ENCODE data around the gene LGALS14. TPM values are rescaled to one million over a fixed set of nuclear protein-coding genes. Genes with fewer than 3 reads are reported as not detected.
"Not testable (repeated sequence)": the region's sequence is repeated elsewhere in the genome, so short reads cannot be mapped to it uniquely, and the experiment has no call there.

Gene LGALS14, protein sequence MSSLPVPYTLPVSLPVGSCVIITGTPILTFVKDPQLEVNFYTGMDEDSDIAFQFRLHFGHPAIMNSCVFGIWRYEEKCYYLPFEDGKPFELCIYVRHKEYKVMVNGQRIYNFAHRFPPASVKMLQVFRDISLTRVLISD
- 0.27 and 0.37 TPM in 2 replicates for total RNA-seq

- intact Hi-C loops (cut with micrococcal nuclease), result loop anchor here (2.0 kb wide), 1 partner anchor 26 kb away; no protein-coding TSS in a partner anchor
Measured at GRCh38 chr19:39704181-39705044, at the start of gene LGALS14. Gene LGALS14, plus strand, starts transcription at chr19:39704481. Its CDS starts 48 bp downstream, at chr19:39704529.

DNA sequence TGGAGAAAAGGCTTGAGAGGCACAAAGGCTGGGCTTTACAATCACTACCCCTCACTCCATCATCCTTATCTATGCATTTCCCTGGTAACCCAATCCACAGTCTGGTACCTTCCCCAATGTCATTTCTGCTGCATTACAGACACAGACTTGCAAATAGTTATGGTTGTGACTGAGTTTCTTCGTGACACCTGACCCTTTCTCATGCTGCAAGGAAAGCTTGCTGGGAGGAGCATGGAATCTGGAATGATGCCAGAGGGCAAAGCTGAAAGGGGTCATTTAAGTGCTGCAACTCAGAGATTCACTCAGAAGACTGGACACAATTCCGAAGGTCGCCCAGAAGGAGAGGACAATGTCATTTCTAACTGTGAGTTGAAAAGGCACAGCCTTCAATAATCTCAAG is 48.7 kb upstream of the LGALS14 start, which contains the start of gene LGALS16:
Gene LGALS16, plus strand, starts transcription at position 301 of the 400 bp plus-strand sequence. Its CDS starts 49 bp downstream, at position 350.
- intact Hi-C loops (cut with micrococcal nuclease), result no loop called here

DNA sequence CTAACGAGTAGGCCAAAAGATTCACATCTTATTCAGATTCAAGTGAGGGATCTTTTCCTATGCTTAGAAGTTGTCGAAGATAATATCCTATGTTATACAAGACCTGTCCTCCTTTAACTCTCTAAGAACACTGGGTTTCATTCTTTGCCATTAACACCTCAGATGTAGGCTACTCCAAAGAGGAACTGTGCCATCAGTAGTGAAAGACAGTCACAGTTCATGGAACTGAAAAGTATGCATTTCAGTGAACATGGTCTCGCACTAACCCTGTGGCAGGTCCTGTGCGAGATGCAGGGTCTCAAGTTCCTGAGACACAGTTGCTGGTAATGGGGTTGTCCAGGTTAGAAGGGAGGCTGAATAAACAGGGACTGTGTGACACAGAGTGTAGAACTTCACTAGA is 44.5 kb upstream of the LGALS14 start:
- intact Hi-C loops (cut with micrococcal nuclease), result no loop called here

DNA sequence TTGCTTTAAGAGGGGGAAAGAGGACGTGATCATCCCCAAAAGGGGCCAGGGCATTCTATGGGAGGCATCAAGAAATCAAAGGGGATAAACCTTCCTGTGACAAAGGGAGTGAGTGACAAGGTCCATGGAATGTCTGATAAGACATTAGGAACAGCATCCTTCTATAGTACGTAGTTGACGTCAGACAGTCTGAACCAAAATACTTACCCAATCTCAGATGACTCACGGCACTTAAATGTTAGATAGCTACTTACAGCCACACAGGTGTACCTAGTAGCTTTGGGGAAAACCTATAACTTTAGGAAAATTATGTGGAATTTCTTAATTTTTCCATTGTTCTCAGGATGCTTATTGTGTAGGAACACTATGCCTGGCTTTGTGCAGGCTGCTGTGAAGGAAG is 43.6 kb upstream of the LGALS14 start:
- intact Hi-C loops (cut with micrococcal nuclease), result no loop called here

DNA sequence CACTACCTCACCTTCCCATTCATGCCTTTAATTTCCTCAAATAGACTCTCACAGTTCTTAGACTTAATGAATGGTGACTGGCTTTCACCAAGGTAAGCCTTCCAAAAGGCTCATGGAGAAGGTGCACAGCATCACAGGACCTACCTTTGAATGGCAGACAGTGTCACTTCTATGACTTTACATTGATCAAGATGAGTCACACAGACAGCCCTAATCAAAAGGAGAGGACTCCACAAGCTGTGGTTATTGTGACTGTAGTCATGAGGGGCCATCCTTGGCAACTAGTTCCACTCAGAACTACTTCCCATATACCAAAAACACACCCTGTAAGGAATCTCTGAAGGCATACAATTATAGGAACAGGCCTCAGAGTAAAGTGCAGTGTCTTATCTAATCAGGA is 42.7 kb upstream of the LGALS14 start:
- intact Hi-C loops (cut with micrococcal nuclease), result no loop called here

DNA sequence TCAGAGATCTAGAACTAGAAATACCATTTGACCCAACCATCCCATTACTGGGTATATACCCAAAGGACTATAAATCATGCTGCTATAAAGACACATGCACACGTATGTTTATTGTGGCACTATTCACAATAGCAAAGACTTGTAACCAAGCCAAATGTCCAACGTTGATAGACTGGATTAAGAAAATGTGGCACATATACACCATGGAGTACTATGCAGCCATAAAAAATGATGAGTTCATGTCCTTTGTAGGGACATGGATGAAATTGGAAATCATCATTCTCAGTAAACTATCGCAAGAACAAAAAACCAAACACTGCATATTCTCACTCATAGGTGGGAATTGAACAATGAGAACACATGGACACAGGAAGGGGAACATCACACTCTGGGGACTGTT is 34.4 kb upstream of the LGALS14 start:
- intact Hi-C loops (cut with micrococcal nuclease), result loop anchor here (5.0 to 10.0 kb wide), 2 partner anchors 335 to 548 kb away; partner anchors contain the start of gene GMFG

DNA sequence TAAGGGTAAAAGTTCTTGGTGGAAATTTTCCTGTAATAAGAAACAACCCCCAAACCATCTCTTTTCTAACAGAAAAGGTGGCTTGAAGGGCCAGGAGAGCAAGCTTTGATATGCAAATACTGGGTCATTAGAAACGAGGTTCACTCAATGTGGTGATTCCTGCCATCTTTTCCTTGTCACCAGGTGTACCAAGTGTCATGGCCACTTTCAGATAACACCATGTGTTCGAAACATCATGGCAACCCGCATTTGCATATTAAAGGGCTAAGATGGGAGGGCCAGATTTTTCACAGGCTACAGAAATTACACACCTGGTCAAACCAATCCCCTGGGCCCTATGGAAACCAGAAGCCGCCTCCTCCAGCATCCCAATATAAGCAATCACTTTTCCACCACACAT is 33.3 kb upstream of the LGALS14 start:
- intact Hi-C loops (cut with micrococcal nuclease), result loop anchor here (5.0 to 10.0 kb wide), 2 partner anchors 336 to 549 kb away; partner anchors contain the start of gene GMFG

- intact Hi-C loops (cut with micrococcal nuclease), result loop anchor here (1.0 to 10.0 kb wide), 5 partner anchors 121 to 550 kb away; partner anchors contain the start of gene GMFG
Measured at GRCh38 chr19:39671739-39672363, 32.4 kb upstream of the LGALS14 start.

- intact Hi-C loops (cut with micrococcal nuclease), result loop anchor here (1.0 to 10.0 kb wide), 5 partner anchors 121 to 550 kb away; partner anchors contain the start of gene GMFG
Measured at GRCh38 chr19:39672473-39672872, 31.8 kb upstream of the LGALS14 start.

DNA sequence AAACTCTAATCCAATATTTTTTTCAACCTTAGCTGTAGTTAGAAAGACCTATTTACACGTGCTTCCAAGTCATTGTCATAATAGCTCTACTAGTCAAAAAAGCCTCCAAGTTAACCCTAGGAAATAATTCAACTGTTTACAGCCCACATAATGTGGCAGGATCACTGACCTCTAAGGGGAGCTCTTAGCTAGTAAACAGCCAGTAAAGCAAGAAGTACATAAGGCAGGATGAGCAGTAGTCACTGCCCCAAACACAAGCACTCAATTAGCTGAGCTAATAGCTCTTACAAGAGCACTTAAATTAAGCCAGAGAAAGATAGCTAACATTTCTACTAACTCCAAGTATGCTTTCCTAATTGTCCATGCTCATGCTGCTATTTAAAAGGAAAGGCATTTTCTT is 30.4 kb upstream of the LGALS14 start:
- intact Hi-C loops (cut with micrococcal nuclease), result loop anchor here (1.0 to 10.0 kb wide), 4 partner anchors 92 to 552 kb away; partner anchors contain the start of gene GMFG

DNA sequence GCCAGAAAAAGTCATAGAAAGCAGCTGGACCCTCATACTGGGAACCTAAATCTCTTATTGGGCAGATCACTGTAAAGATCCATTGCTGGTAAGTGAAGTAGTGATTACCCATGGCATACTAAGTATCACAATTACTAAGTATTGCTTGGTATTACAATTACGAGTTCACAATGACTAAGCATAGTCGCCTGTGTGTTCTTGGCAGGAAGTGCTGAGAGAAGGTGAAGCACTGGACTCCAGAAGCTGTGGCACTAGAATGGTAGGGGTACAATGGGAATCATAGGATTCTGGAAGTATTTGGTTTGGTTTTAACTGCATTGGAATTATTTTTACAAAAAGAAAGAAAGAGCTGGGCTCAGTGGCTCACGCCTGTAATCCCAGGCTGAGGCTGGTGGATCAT is 28.3 kb upstream of the LGALS14 start:
- intact Hi-C loops (cut with micrococcal nuclease), result loop anchor here (2.0 to 10.0 kb wide), 3 partner anchors 146 to 341 kb away; partner anchors contain the start of genes GMFG and PSMC4

DNA sequence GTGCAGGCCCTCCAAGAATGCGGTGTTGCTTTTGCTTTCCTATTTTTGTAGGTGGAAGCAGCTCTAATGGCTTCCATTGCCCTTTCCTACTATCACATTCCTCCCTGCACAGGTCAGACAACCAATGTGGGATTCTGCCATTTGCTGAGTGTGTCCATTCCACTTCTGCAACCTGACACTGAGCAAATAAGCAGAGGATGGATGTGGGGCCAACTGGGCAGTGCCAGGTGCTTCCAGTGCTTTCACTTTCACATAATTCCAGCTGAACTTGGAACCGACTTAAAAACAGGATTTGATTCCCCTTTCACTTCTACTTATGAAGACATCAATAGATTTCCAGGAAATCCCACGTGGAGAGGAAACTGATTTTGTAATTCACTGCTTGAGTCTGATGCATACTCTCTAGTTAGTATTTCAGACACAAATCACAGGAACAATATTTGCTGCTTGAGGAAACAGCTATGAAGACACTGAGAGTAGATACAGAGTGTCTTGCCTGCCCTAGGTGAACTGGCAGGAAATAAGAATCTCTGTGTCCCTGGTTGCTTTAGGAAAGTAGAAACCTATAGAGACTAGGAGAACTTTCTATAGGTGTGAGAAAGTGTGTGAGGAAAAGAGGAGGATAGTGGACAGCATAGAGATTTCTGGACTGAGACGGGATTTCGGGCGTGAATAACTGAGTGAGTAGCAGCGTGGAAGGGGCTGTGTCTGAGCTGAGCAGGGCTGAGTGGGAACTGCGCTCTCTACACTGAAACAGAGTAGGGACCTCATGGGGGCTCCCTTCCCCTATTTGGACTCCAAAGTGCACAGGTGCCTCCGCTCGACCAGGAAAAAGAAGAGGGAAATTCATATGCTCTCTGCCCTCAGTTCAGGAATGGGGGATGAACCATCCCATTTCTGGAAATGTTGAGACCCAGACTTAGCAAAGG is 26.1 kb upstream of the LGALS14 start:
- intact Hi-C loops (cut with micrococcal nuclease), result loop anchor here (2.0 to 10.0 kb wide), 7 partner anchors 27 to 343 kb away; partner anchors contain the start of genes GMFG, LGALS14 and PSMC4

DNA sequence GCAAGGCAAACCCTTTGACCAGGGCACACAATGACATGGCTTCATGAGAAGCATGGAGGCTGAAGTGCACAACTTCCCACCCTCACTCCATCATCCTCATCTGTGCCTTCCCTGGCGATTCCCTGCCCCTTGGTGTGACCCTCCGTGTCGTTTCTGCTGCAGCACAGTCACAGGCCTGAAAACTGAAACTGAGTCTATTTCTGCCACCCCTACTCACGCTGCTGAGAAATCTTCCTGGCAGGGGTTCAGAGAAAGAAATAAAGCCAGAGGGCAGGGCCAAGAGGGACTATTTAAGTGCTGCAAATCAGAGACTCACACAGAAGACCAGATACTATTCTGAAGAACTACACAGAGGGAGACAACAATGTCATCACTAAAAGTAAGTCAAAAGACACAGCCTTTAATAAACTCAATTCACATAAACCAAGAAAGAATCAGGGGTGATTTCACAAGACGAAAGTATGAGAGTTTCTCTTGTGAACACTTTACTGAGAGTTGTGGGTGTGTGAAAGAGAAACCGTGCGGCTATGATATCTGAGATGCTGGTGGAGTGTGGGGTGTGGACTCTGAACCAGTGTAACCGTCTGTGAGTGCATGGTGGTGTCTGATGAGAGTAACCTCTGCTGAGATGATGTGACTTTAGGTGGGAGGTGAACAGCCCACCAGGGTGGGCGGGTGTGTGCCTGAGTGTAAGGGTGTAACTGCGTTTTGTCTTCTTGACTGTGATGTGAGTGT is 25.1 kb upstream of the LGALS14 start:
- intact Hi-C loops (cut with micrococcal nuclease), result loop anchor here (2.0 to 10.0 kb wide), 6 partner anchors 26 to 344 kb away; partner anchors contain the start of genes GMFG and LGALS14

DNA sequence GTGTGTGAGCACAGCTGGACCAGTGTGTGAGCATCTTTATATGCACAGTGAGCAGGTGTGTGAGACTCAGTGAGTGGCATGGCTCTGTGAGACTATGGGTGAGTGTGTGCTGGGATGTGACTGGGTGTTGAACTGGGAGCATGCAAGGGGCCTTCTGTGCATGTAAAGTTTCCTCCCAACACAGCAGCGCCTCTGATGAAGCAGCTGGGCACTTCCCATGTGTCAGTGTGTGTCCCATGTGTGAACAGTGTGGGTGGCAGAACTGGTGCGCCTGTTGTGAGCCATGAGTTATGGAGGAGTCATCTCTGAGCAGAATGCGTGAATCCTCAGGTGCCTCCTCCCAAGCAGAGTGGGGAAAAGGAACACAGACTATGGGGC is 24.5 kb upstream of the LGALS14 start:
- intact Hi-C loops (cut with micrococcal nuclease), result loop anchor here (2.0 to 10.0 kb wide), 6 partner anchors 25 to 345 kb away; partner anchors contain the start of genes GMFG and LGALS14

- intact Hi-C loops (cut with micrococcal nuclease), result no loop called here
Measured at GRCh38 chr19:39680593-39680992, 23.7 kb upstream of the LGALS14 start.

DNA sequence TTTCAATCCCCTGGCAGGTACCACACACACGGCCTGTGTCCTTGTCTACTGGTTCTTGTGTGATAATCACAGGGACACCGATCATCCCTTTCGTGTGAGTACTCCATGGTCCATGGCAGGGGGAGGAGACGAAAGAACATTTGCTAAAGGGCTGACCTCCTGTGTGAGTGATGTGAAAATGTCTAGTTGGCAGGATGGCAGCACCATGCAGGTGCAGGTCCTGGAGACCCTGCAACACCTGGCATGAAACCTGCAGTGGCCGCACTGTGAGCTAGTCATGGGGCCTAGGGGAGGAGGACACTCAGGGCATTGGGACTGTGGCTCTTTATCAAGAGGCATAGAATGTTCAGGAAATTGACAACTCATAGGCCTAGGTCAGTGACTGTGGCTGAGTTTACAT is 22.9 kb upstream of the LGALS14 start:
- intact Hi-C loops (cut with micrococcal nuclease), result no loop called here

DNA sequence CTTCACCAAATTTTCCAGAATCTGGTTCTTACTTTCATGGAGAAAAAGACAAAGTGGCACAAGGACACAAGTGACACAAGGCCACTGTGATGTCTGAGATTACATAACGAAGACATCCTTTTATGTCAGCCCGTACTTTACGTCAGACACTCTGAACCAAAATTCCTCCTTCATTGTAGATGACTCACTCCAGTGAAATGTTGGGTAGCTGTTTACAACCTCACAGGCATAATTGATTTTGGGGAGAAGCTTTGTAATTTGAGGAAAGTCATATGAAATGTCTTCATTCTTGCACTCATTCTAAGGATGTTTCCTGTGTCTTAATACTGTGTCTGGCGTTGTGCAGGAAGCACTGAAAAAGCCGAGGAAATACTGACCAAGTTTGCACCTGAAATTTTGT is 20.0 kb upstream of the LGALS14 start:
- intact Hi-C loops (cut with micrococcal nuclease), result no loop called here

DNA sequence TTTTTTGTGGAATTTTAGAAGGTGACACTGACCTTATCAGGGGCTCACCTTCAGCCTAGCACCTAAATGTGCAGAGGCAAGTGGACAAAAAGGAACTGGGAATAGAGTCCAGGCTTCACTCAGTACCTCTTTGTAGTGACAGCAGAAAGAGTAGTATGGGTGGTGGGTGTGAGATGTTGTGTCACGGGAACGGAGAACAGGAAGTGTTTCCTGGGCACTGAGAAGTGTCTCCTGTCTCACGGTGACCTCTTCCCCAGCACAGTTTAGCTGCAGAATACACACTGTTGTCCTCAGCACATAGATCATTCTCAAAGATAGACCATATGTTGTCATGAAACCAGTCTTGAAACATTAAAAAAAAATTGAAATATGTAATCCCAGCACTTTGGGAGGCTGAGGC is 17.5 kb upstream of the LGALS14 start:
- intact Hi-C loops (cut with micrococcal nuclease), result no loop called here

DNA sequence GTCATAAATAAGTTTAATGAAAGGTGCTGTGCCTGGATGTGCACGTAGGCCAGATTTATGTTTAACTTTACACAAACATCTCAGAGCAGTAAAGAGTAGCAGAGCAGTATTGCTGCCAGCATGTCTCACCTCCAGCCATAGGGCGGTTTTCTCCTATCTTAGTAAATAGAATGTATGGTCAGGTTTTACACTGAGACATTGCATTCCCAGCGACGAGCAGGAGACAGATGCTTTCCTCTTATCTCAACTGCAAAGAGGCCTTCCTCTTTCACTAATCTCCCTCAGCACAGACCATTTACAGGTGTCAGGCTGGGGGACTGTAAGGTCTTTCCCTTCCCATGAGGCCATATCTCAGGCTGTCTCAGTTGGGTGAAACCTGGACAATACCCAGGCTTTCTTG is 15.6 kb upstream of the LGALS14 start:
- intact Hi-C loops (cut with micrococcal nuclease), result not testable (repeated sequence)

DNA sequence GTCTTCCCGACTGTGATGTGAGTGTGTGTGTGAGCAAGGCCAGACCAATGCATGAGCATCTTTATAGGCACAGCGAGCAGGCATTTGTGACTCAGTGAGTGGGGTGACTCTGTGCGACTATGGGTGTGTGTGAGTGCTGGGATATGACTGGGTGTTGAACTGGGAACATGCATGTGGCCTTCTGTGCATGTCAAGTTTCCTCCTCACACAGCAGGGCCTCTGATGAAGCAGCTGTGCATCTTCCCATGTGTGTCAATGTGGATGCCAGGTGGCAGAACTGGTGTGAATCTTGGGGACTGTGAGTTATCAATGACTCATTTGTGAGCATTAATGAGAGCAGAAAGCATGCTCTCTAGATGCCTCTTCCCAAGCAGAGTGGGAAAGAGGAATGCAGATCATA is 12.1 kb upstream of the LGALS14 start:
- intact Hi-C loops (cut with micrococcal nuclease), result no loop called here

All from T-helper 1 cell treated with Interleukin-12 subunit alpha and Interleukin-12 subunit beta and Interleukin-4 antibody, amounts not matched to agents 30 ng/mL and 1 ng/mL, for 36 hours (primary cell).